Measurements from ENCODE around the gene LMF2.

LMF2 gene

GRCh38 chr22:50465066-50465930 lies 42.2 kb downstream of the LMF2 start:
- DNase-seq (ENCODE audit: low spot score) = no peak

GRCh38 chr22:50464451-50464850 lies 43.1 kb downstream of the LMF2 start:
- no peak for DNase-seq (ENCODE audit: low spot score)

- no peak for DNase-seq (ENCODE audit: low spot score)
Measured at GRCh38 chr22:50463188-50463900, 44.2 kb downstream of the LMF2 start.

GRCh38 chr22:50461979-50462540 lies 45.4 kb downstream of the LMF2 start:
- DNase-seq (ENCODE audit: low spot score) = no peak

DNA sequence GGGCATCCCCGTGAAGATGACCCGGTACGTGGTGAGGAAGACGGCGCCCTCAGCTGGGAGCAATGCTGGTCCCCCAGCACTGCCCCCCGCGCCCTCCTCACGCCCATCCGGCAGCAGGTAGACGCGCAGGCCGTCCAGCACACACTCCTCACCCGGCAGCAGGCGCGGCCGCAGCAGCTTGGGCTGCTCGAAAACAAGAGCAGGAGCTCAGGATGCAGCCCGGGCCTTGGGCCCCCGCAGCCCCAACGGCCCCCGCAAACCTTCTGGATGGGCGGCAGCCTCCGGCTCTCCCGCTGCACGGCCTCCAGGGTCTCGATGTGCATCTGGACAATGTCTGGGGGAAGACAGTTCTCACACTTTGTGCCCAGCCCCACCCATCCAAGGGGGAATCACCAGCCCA lies 46.0 kb downstream of the LMF2 start:
- no peak for DNase-seq (ENCODE audit: low spot score)

DNA sequence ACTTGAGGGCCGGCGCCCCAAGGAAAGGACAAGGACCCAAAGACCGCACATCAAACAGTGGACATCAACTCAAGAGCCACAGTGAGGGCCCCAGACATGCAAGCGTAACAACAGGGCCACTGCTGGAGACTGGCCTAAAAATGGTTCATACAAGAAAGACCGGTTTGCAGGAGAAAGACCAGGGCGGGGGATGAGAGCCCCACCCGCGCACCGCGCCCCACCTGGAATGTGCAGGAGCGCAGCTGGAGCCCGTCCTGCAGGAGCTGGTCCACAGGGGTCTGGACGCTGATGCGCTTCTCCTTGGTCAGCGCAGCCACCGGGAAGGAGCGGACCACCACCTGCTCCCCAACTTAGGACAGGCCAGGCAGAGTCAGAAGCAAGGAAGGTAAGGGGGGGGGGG lies 46.6 kb downstream of the LMF2 start:
- no peak for DNase-seq (ENCODE audit: low spot score)

- no peak for DNase-seq (ENCODE audit: low spot score)
Measured at GRCh38 chr22:50459496-50460140, 47.9 kb downstream of the LMF2 start.

DNA sequence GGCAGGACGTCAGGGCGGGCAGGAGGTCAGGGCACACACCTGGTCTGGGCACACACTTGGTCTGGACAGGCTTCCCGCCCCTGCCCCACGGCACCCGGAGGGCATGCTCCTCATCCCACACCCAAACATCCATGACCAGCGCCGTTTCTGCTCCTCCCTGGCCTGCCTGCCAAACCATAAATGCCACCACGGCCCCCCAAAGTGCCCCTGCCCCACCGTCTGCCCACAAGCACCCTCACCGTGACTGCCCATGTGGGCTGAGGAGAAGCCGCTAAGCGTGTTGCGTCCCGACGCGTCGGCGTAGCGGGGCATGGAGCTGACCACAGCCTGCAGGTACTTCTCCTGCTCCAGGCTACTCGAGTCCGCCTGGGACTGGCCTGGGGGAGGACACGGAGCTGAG lies 48.5 kb downstream of the LMF2 start:
- DNase-seq (ENCODE audit: low spot score) = no peak

GRCh38 chr22:50456466-50457234 lies 50.9 kb downstream of the LMF2 start:
- no peak for DNase-seq (ENCODE audit: low spot score)

DNA sequence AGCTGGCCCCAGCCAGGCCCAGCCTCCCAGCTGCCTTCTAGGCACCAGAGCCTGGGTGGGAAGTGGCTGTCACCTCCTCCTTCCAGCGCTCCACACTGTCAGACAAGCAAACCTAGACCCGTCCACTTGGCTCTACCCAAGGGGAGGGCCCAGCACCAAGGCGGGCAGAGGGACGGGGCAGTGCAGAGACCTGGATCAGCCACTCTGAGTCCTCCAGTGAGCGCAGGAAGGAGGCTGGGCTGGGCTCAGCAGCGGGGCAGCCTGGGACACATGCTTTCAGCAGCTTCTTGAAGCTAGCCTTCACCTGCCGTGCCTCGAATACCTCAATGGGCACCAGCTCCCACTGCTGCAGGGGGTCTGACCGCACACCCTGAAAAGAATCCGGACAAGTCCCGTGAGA lies 51.5 kb downstream of the LMF2 start:
- no peak for DNase-seq (ENCODE audit: low spot score)

GRCh38 chr22:50455201-50455600 lies 52.3 kb downstream of the LMF2 start:
- DNase-seq (ENCODE audit: low spot score) = no peak

GRCh38 chr22:50454556-50455075 lies 52.9 kb downstream of the LMF2 start:
- no peak for DNase-seq (ENCODE audit: low spot score)

Measured in hematopoietic multipotent progenitor cell treated with erythropoietin and hydrocortisone succinate and interleukin-3 and kit ligand, for 17 days (in vitro differentiated cells).